ENCODE data around the gene SPDYA.
A peak's percentile ranks its signal among the peaks of the same experiment; 100 is the strongest.

SPDYA gene

DNA sequence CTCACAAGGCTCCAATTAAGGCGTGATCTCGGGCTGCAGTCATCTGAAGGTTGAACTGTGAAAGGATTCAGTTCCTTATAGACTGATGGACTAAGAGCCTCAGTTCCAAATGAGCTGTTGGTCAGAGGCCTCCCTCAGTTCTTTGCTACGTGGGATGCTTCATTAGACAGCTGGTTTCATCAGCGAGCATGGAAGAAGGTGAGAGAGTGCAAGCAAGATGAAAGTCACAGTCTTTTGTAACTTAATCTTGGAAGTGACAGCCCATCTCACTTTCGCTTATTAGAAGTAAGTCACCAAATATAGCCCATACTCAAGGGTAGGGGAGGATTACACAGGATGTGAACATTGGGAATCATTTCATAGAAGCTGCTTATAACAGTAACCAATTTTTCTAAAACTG, 32.2 kb upstream of the SPDYA start:
- TF ChIP-seq CSRNP3 (CRISPR knock-in tag; IDR thresholded peaks at IDR 0.05) (no peak), ZNF8 (CRISPR knock-in tag; IDR thresholded peaks at IDR 0.05) (no peak), CSDC2 (CRISPR knock-in tag; IDR thresholded peaks at IDR 0.05) (no peak), RARB (CRISPR knock-in tag; IDR thresholded peaks at IDR 0.05) (no peak), ISL1 (CRISPR knock-in tag; IDR thresholded peaks at IDR 0.05) (no peak), ESRRG (CRISPR knock-in tag; IDR thresholded peaks at IDR 0.05) (no peak), ZFP3 (CRISPR knock-in tag; IDR thresholded peaks at IDR 0.05) (no peak), ZFP30 (CRISPR knock-in tag; IDR thresholded peaks at IDR 0.05) (no peak), ZC3H10 (CRISPR knock-in tag; IDR thresholded peaks at IDR 0.05) (no peak), ZNF565 (CRISPR knock-in tag; conservative IDR thresholded peaks at IDR 0.05; ENCODE audit: low read depth) (no peak), GLIS3 (CRISPR knock-in tag; IDR thresholded peaks at IDR 0.05) (no peak), OSR1 (CRISPR knock-in tag; IDR thresholded peaks at IDR 0.05) (no peak), BACH2 (CRISPR knock-in tag; IDR thresholded peaks at IDR 0.05; ENCODE audit: borderline replicate concordance) (no peak), TSHZ2 (CRISPR knock-in tag; IDR thresholded peaks at IDR 0.05) (no peak)
- TF ChIP-seq, protein P1, sequence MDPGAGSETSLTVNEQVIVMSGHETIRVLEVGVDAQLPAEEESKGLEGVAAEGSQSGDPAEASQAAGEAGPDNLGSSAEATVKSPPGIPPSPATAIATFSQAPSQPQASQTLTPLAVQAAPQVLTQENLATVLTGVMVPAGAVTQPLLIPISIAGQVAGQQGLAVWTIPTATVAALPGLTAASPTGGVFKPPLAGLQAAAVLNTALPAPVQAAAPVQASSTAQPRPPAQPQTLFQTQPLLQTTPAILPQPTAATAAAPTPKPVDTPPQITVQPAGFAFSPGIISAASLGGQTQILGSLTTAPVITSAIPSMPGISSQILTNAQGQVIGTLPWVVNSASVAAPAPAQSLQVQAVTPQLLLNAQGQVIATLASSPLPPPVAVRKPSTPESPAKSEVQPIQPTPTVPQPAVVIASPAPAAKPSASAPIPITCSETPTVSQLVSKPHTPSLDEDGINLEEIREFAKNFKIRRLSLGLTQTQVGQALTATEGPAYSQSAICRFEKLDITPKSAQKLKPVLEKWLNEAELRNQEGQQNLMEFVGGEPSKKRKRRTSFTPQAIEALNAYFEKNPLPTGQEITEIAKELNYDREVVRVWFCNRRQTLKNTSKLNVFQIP (CRISPR knock-in tag; IDR thresholded peaks at IDR 0.05; ENCODE audit: borderline replicate concordance, low read depth): no peak
- ATAC-seq: no peak

DNA sequence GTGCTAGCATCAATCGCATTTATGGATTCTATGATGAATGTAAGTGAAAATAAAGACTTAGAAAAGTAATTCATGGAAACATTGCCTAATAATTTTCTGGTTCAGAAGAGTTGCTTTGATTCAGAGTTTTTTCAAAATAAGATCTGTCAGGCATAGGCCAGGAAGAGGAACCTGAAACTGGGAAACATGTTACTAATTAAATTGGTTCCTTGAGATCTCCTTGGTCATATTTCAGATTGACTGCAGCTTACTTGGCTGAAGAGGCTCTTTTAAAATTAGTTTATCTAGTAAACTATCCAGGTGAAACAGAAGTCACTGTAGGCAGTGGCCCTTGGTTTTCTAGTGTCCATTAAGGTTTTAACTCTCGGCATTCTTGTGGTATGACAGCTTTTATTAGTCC, 31.6 kb upstream of the SPDYA start:
- TF ChIP-seq BACH2 (CRISPR knock-in tag; IDR thresholded peaks at IDR 0.05; ENCODE audit: borderline replicate concordance): no peak
- no peak for TF ChIP-seq CREB5 (CRISPR knock-in tag; IDR thresholded peaks at IDR 0.05; ENCODE audit: low read depth)
- TF ChIP-seq ZC3H10 (CRISPR knock-in tag; IDR thresholded peaks at IDR 0.05): no peak
- TF ChIP-seq ARNTL (CRISPR knock-in tag; IDR thresholded peaks at IDR 0.05; ENCODE audit: borderline replicate concordance, low read depth): no peak
- no peak for TF ChIP-seq OSR1 (CRISPR knock-in tag; IDR thresholded peaks at IDR 0.05)
- TF ChIP-seq ZNF8 (CRISPR knock-in tag; IDR thresholded peaks at IDR 0.05): no peak
- no peak for TF ChIP-seq ZFP3 (CRISPR knock-in tag; IDR thresholded peaks at IDR 0.05)
- no peak for TF ChIP-seq ZFP30 (CRISPR knock-in tag; IDR thresholded peaks at IDR 0.05)
- no peak for TF ChIP-seq ESRRG (CRISPR knock-in tag; IDR thresholded peaks at IDR 0.05)
- TF ChIP-seq CSDC2 (CRISPR knock-in tag; IDR thresholded peaks at IDR 0.05): no peak
- TF ChIP-seq PATZ1 (CRISPR knock-in tag; IDR thresholded peaks at IDR 0.05; ENCODE audit: borderline replicate concordance): no peak
- TF ChIP-seq GLIS3 (CRISPR knock-in tag; IDR thresholded peaks at IDR 0.05): no peak
- TF ChIP-seq ZNF70 (CRISPR knock-in tag; IDR thresholded peaks at IDR 0.05): no peak
- TF ChIP-seq CSRNP3 (CRISPR knock-in tag; IDR thresholded peaks at IDR 0.05): no peak
- TF ChIP-seq ISL1 (CRISPR knock-in tag; IDR thresholded peaks at IDR 0.05): no peak
- no peak for TF ChIP-seq SNAI2 (CRISPR knock-in tag; IDR thresholded peaks at IDR 0.05)
- TF ChIP-seq RARB (CRISPR knock-in tag; IDR thresholded peaks at IDR 0.05): no peak
- no peak for TF ChIP-seq TSHZ2 (CRISPR knock-in tag; IDR thresholded peaks at IDR 0.05)
- ATAC-seq: peak; percentile 66; the same call in 2 of the 3 replicates

Data from SK-N-SH treated with all-trans-retinoic acid at 6 μM for 48 hours (cell line).